HG03064 (cell line): ENCODE results near the gene UTP18.
"Not testable (repeated sequence)": the region's sequence is repeated elsewhere in the genome, so short reads cannot be mapped to it uniquely, and the experiment has no call there.

Source experiments
- ATAC-seq: cut with Tn5 transposase; IDR thresholded peaks from one replicate; pipeline ENCODE4 v1.9.1; 2021; ENCODE audit warnings: low read depth; ENCODE audit not compliant: unreplicated experiment

UTP18 gene

DNA sequence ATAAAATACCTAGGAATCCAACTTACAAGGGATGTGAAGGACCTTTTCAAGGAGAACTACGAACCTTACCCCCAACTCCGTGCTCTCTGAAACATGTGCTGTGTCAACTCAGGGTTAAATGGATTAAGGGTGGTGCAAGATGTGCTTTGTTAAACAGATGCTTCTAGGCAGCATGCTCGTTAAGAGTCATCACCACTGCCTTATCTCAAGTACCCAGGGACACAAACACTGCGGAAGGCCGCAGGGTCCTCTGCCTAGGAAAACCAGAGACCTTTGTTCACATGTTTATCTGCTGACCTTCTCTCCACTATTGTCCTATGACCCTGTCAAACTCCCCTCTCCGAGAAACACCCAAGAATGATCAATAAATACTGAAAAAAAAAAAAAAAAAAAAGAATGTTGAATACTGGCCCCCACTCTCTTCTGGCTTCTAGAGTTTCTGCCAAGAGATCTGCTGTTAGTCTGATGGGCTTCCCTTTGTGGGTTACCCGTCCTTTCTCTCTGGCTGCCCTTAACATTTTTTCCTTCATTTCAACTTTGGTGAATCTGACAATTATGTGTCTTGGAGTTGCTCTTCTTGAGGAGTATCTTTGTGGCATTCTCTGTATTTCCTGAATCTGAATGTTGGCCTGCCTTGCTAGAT is 70.6 kb downstream of the UTP18 start:
- not testable (repeated sequence) for ATAC-seq

DNA sequence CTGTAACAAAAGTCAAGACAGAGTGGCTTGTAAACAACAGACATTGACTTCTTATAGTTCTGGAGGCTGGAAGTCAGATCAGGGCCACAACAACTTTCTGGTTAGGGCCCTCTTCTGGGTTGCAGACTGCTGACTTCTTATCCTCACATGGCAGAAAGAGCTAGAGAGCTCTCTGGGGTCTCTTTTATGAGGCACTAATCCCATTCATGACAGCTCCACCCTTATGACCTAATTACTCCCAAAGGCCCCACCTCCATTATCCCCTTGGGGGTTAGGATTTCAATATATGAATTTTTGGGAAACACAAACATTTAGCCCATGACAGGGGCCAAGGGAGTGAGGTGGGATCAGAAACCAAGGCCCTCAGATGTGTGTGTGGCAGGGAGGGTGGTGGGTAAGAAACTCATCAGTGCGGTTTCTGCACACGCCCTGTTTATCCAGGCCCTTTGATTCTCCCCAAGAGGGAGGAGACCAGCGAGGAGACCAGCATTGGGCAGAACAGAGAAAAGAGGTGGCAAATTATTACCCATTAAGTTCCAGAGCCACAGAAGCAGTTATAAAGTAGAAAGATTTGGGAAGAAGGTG is 74.8 kb downstream of the UTP18 start:
- ATAC-seq = no peak

- no peak for ATAC-seq
Observed at GRCh38 chr17:51335883-51336822, 75.8 kb downstream of the UTP18 start.

DNA sequence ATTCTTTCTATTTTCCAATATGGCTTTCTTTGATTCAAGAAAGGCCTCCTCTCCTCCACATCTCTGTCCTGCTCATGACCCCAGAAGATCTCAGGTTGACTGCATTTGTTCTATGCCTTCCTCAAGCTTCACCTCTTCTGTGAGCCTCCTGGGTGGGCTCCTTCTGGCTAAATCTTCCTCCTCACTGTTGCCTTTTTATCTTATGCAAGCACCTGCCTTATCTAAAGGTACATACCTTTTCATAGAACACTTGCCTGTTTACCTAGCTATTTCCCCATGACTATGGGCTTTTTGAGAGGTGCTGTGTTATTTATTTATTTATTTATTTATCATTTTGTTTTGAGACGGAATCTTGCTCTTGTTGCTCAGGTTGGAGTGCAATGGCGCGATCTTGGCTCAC is 81.1 kb downstream of the UTP18 start:
- no peak for ATAC-seq

DNA sequence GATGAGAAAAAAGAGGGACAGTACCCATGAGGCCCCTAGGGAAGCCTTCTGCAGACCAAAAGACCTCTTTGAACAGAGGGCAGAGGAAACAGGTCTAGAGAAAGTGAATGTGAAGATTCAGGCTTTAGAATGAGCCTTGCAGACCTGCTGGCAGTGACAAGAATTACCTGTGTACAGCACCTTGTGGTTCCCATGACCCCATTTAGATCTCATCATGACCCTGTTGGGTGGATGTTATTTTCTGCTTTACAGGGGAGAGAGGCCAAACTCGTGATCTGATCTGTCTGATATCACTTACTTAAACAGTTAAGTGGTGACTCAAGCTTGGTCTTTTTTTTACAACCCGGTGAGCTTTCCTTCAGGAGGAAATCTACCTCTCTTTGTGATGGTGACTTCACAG is 81.9 kb downstream of the UTP18 start:
- ATAC-seq = no peak

DNA sequence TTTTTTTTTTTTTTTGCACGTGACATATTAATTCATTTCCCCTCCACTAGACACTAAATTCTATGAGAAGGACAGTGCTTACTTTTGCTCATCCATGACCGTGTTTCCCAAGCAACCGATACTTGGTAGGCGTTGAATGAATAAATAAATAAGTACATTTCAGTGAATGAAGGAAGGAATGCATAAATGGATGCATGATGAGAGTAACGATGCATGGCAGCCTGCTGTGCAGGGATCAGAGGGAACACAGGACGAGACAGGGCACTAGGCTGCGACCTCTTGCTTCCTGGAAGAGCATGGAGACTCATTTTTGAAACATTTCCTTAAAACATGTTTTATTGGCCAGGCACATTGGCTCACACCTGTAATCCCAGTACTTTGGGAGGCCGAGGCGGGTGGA is 84.2 kb downstream of the UTP18 start:
- ATAC-seq = no peak

DNA sequence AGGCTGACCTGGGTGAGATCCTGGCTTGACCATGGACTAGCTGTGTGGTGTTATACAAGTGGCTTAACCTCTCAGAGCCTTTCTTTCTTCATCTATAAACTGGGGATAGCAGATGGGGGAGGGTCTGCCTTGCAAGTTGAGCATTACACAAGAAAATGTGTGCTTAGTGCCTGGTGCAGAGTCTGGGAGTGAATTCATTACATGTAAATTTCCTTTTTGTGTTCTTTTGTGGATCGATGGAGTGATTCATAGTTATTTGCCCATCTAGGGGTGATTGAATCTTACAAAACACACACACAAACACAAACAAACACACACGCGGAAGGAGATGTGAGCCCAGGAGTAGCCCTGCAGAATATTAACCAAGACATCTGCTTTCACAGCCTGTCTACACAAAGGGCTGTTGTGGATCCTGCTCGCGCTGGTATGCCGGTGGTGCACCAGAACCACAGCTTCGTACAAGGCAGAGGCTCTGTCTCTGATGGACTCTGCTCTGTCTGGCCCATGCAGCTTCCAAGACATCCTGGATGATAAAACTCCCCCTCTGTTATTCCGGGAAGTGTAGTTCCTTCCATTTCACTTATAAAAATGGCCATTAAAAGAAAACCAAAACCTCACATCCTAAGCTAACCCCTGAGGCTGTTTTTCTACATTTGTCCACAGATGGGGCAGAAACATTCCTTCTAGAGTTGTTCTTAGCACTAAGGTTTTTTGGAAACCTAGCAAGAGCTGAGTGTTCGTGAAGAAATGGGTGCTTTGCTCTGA is 86.1 kb downstream of the UTP18 start:
- no peak for ATAC-seq
